Measurements from ENCODE around the gene APBB1IP. TPM values are rescaled to one million over a fixed set of nuclear protein-coding genes. Genes with fewer than 3 reads are reported as not detected.

Gene APBB1IP
- total RNA-seq, 3 donors from 2014 or later: 2.9 to 8.4 (median 8.1) TPM

GRCh38 chr10:26479766-26480492 is 41.8 kb downstream of the APBB1IP start:
- Histone ChIP-seq H3K9me3 (no peaks in the 10 kb centered on the region), H3K4me1 (ENCODE audit: low read depth) (no peaks in the 10 kb centered on the region), H3K36me3 (ENCODE audit: low read depth) (no peaks in the 10 kb centered on the region), H3K4me3 (no peak overlapping the region)
- TF ChIP-seq, protein P1, sequence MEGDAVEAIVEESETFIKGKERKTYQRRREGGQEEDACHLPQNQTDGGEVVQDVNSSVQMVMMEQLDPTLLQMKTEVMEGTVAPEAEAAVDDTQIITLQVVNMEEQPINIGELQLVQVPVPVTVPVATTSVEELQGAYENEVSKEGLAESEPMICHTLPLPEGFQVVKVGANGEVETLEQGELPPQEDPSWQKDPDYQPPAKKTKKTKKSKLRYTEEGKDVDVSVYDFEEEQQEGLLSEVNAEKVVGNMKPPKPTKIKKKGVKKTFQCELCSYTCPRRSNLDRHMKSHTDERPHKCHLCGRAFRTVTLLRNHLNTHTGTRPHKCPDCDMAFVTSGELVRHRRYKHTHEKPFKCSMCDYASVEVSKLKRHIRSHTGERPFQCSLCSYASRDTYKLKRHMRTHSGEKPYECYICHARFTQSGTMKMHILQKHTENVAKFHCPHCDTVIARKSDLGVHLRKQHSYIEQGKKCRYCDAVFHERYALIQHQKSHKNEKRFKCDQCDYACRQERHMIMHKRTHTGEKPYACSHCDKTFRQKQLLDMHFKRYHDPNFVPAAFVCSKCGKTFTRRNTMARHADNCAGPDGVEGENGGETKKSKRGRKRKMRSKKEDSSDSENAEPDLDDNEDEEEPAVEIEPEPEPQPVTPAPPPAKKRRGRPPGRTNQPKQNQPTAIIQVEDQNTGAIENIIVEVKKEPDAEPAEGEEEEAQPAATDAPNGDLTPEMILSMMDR (IDR thresholded peaks at IDR 0.05): no peak
- ATAC-seq (peak; percentile 67), DNase-seq (no peak)
- intact Hi-C loops (cut with DNase I, micrococcal nuclease): no loop called here

- no peaks in the 10 kb centered on the region for H3K36me3 ChIP-seq (ENCODE audit: low read depth)
- intact Hi-C loops (cut with DNase I, micrococcal nuclease): no loop called here
- TF ChIP-seq, protein P1 (IDR thresholded peaks at IDR 0.05): no peak
- H3K4me3 ChIP-seq: no peak overlapping the region
- DNase-seq (no peak), ATAC-seq (no peak)
- no peaks in the 10 kb centered on the region for H3K4me1 ChIP-seq (ENCODE audit: low read depth)
- no peaks in the 10 kb centered on the region for H3K9me3 ChIP-seq
Observed at GRCh38 chr10:26481315-26481692, 43.2 kb downstream of the APBB1IP start.

- Histone ChIP-seq H3K4me3 (no peak overlapping the region), H3K9me3 (no peaks in the 10 kb centered on the region), H3K36me3 (ENCODE audit: low read depth) (no peaks in the 10 kb centered on the region), H3K4me1 (ENCODE audit: low read depth) (no peaks in the 10 kb centered on the region)
- intact Hi-C loops (cut with DNase I, micrococcal nuclease): no loop called here
- peak in 1 of 3 donors; percentile 25 for DNase-seq
- TF ChIP-seq, protein P1 (IDR thresholded peaks at IDR 0.05): no peak
- peak; percentile 79 for ATAC-seq
Observed at GRCh38 chr10:26481914-26482550, 43.9 kb downstream of the APBB1IP start.

GRCh38 chr10:26483554-26483953 is 45.4 kb downstream of the APBB1IP start:
- Histone ChIP-seq H3K9me3 (no peaks in the 10 kb centered on the region), H3K4me3 (no peak overlapping the region), H3K36me3 (ENCODE audit: low read depth) (no peaks in the 10 kb centered on the region), H3K4me1 (ENCODE audit: low read depth) (no peaks in the 10 kb centered on the region)
- DNase-seq (no peak), ATAC-seq (no peak)
- intact Hi-C loops (cut with DNase I, micrococcal nuclease): no loop called here
- TF ChIP-seq, protein P1 (IDR thresholded peaks at IDR 0.05): no peak

DNA sequence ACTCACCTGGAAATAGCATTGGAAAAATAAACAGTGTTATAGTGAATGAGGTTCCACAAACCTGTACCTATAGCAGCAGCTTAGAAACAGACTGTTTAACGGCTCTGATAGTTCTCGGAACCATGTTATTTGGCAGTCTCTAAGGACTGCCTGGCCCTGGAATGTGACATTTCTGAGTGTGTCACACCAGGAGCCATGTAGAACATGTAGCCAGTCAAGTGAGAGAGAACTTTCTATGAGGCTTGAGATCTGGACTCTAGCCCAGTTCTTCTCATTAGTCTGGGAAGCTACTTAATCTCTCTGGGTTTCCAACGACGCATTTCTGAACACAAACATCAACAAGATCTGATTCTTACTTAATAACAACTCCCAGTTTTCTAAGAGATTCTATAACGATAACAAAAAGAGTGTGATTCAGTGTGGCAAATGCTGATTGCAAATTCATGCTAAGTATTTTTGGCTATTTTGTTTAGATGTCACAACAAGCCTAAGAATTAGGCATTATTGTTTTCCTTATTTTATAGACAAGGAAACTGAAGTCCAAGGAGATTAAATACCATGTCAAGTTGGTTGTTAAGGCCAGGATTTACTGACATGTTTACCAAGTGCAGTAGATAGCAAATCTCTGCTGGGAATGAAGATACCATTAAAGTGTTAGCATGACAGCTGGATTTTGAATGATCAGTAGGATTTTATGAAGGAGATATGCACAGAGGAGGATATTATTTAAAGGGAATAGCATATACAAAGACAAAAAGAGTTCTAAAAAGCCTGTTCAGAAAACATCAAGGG is 47.2 kb downstream of the APBB1IP start:
- ATAC-seq: no peak
- TF ChIP-seq, protein P1 (IDR thresholded peaks at IDR 0.05): no peak

More for the DNA sequence above, 47.2 kb downstream of the APBB1IP start:
- H3K4me1 ChIP-seq (ENCODE audit: low read depth): no peaks in the 10 kb centered on the region
- H3K4me3 ChIP-seq: no peak overlapping the region
- H3K36me3 ChIP-seq (ENCODE audit: low read depth): no peaks in the 10 kb centered on the region
- H3K9me3 ChIP-seq: no peaks in the 10 kb centered on the region
- DNase-seq: no peak
- intact Hi-C loops (cut with DNase I, micrococcal nuclease): no loop called here

All from mucosa of descending colon (tissue), 3 donors.